Middle frontal gyrus (tissue), 1 donor: ENCODE measurements around the gene RYR2.

ENCODE experiments used
- DNase-seq: peaks from one replicate; pipeline ENCODE4 v3.0.0-alpha.2; 2015; ENCODE audit warnings: low spot score; ENCODE audit errors: extremely low spot score

RYR2 gene

GRCh38 chr1:237041795-237042525 lies at the start of gene RYR2:
Gene RYR2 (plus strand): TSS chr1:237042184. CDS start chr1:237042522, 338 bp downstream.
- peak; percentile 43 for DNase-seq

GRCh38 chr1:236992449-236992848 lies 49.5 kb upstream of the RYR2 start:
- DNase-seq = no peak

GRCh38 chr1:236994450-236994849 lies 47.5 kb upstream of the RYR2 start:
- no peak for DNase-seq

- DNase-seq = no peak
Observed at GRCh38 chr1:236997361-236997760, 44.6 kb upstream of the RYR2 start.

- no peak for DNase-seq
Observed at GRCh38 chr1:236997882-236998281, 44.1 kb upstream of the RYR2 start.

- DNase-seq = no peak
Observed at GRCh38 chr1:236998546-236998945, 43.4 kb upstream of the RYR2 start.

GRCh38 chr1:237000191-237000590 lies 41.8 kb upstream of the RYR2 start:
- no peak for DNase-seq

- no peak for DNase-seq
Observed at GRCh38 chr1:237003516-237003915, 38.5 kb upstream of the RYR2 start.

- DNase-seq = no peak
Observed at GRCh38 chr1:237004116-237004515, 37.9 kb upstream of the RYR2 start, which contains the start of gene MT1HL1. Gene MT1HL1 (minus strand): TSS chr1:237004441. CDS start chr1:237004372, 69 bp downstream.

- no peak for DNase-seq
Observed at GRCh38 chr1:237005674-237006073, 36.3 kb upstream of the RYR2 start.

GRCh38 chr1:237007147-237007881 lies 34.7 kb upstream of the RYR2 start:
- DNase-seq = no peak

GRCh38 chr1:237009611-237010010 lies 32.4 kb upstream of the RYR2 start:
- DNase-seq = no peak

- DNase-seq = no peak
Observed at GRCh38 chr1:237011432-237011831, 30.6 kb upstream of the RYR2 start.

GRCh38 chr1:237012361-237012760 lies 29.6 kb upstream of the RYR2 start:
- DNase-seq = no peak

GRCh38 chr1:237012788-237013383 lies 29.1 kb upstream of the RYR2 start:
- DNase-seq = no peak

- no peak for DNase-seq
Observed at GRCh38 chr1:237013608-237014007, 28.4 kb upstream of the RYR2 start.

GRCh38 chr1:237016626-237017025 lies 25.4 kb upstream of the RYR2 start:
- no peak for DNase-seq

- DNase-seq = no peak
Observed at GRCh38 chr1:237018896-237019295, 23.1 kb upstream of the RYR2 start.

GRCh38 chr1:237025358-237026074 lies 16.5 kb upstream of the RYR2 start:
- DNase-seq = no peak

GRCh38 chr1:237029240-237029639 lies 12.7 kb upstream of the RYR2 start:
- DNase-seq = no peak

- DNase-seq = no peak
Observed at GRCh38 chr1:237029850-237030535, 12.0 kb upstream of the RYR2 start.
